ENCODE data around the gene WASL. TPM values are rescaled to one million over a fixed set of nuclear protein-coding genes. Genes with fewer than 3 reads are reported as not detected.

WASL gene
- total and polyA plus RNA-seq, 2 of the 13 experiments (the other 11 are each of a cell fraction or from before 2014, with no cell fraction given), result 7.9 to 12.8 TPM

DNA sequence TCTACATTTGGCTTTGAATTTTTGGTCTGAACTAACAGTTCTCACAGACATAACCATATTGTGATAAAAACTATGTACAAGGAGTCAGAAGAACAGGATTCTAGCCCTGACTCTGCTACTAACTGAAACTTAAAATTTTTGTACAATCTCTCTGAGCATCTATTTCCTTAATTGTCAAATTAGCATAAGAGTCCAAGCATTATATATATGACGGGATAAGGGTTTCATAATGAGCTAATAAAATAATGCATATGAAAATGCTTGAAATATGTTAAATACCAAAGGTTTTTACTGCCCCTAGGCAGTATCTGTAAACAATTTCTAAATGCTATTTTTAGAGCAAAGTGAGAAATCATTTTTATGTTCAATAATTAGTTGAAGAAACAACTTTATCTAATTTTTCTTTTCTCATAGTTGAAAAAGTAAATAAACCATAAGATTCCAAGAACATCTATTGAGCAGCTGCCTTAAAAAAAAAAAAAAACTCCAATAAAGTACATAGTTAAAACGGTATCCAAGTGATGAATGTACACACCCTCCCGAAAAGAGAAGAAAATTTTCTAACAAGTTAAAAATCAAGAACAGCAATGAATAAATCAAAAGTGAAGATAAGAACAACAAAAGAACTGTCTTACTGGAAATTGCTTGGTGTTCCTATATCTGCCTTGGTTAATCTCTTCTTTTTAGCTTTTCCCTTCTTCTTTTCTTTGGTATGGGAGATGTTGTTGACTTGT, 52.7 kb downstream of the WASL start:
- ATAC-seq, result no peak
- in situ Hi-C loops (cut with HindIII; ENCODE audit: extremely low pct_ligation_motif_present, low pct_unique_long_range_greater_than_20kb), result no loop called here
- 98% methylated on average over 3 of the region's 3 CpGs for WGBS (ENCODE audit: low lambda C conversion rate)
- Histone ChIP-seq H3K27me3 (ENCODE audit: control insufficient read depth in 1 of 2, insufficient read depth in 2 of 2, low read length in 2 of 2) (no peaks in the 10 kb centered on the region), H2AFZ (ENCODE audit: low read length) (no peak overlapping the region), H3K4me1 (ENCODE audit: insufficient read depth, low read length) (no peaks in the 10 kb centered on the region), H3K4me3 (replicated peaks in 1 of 3; ENCODE audit: insufficient read depth in 1 of 3, low read depth in 2 of 3, low read length in 3 of 3) (no peak overlapping the region), H3K4me2 (ENCODE audit: low read depth, low read length) (no peak overlapping the region), H3K36me3 (replicated peaks in 1 of 2; ENCODE audit: control insufficient read depth in 1 of 2, insufficient read depth in 2 of 2, low read length in 2 of 2) (peaks cover 10 to 74% of the 10 kb centered on the region in 2 experiments), H3K79me2 (ENCODE audit: insufficient read depth, low read length) (no peaks in the 10 kb centered on the region), H3K9me3 (ENCODE audit: low read length) (no peaks in the 10 kb centered on the region), H3K9ac (ENCODE audit: insufficient read depth, low read depth, low read length) (no peak overlapping the region), H4K20me1 (ENCODE audit: insufficient read depth, low read length) (no peaks in the 10 kb centered on the region), H3K27ac (ENCODE audit: extremely low read length, insufficient read depth, low read length) (no peak overlapping the region)
- TF ChIP-seq ZNF569 (CRISPR knock-in tag; IDR thresholded peaks at IDR 0.05; ENCODE audit: borderline replicate concordance) (no peak), EP300 (IDR thresholded peaks at IDR 0.05; ENCODE audit: low read depth in 2 of 2, low read length in 2 of 2) (no peak), EP300 (CRISPR knock-in tag; IDR thresholded peaks at IDR 0.05; ENCODE audit: borderline replicate concordance) (no peak)
- ChIA-PET POLR2A (no interaction called here), CTCF (ENCODE audit: low intra/inter-chr PET ratio, low total read pairs) (no interaction called here)
- no peak for DNase-seq (ENCODE audit: low spot score)
- BruUV-seq (replicated peaks), result no TSS peak
- intact Hi-C loops (cut with micrococcal nuclease; ENCODE audit: unreplicated experiment), result no loop called here
- FAIRE-seq, result no peak

GRCh38 chr7:123692471-123692877, 56.3 kb downstream of the WASL start:
- no peak overlapping the region for H3K4me2 ChIP-seq (ENCODE audit: low read depth, low read length)
- no peak for DNase-seq (ENCODE audit: low spot score)
- BruUV-seq (replicated peaks), result no TSS peak
- H3K4me3 ChIP-seq (replicated peaks in 1 of 3; ENCODE audit: insufficient read depth in 1 of 3, low read depth in 2 of 3, low read length in 3 of 3), result no peak overlapping the region
- no peak overlapping the region for H3K9ac ChIP-seq (ENCODE audit: insufficient read depth, low read depth, low read length)
- CTCF ChIA-PET (ENCODE audit: low intra/inter-chr PET ratio, low total read pairs), result no interaction called here
- POLR2A ChIA-PET, result no interaction called here
- in situ Hi-C loops (cut with HindIII; ENCODE audit: extremely low pct_ligation_motif_present, low pct_unique_long_range_greater_than_20kb), result no loop called here
- no peaks in the 10 kb centered on the region for H3K9me3 ChIP-seq (ENCODE audit: low read length)
- no peaks in the 10 kb centered on the region for H3K4me1 ChIP-seq (ENCODE audit: insufficient read depth, low read length)
- H2AFZ ChIP-seq (ENCODE audit: low read length), result no peak overlapping the region
- no peaks in the 10 kb centered on the region for H4K20me1 ChIP-seq (ENCODE audit: insufficient read depth, low read length)
- no peaks in the 10 kb centered on the region for H3K79me2 ChIP-seq (ENCODE audit: insufficient read depth, low read length)
- peaks cover 5 to 61% of the 10 kb centered on the region in 2 experiments for H3K36me3 ChIP-seq (replicated peaks in 1 of 2; ENCODE audit: control insufficient read depth in 1 of 2, insufficient read depth in 2 of 2, low read length in 2 of 2)
- peak; percentile 22 for TF ChIP-seq AGO2 (optimal IDR thresholded peaks at IDR 0.05; ENCODE audit: low read depth, low read length)
- no peak for TF ChIP-seq ZNF660 (CRISPR knock-in tag; IDR thresholded peaks at IDR 0.05; ENCODE audit: borderline replicate concordance, low read depth)
- intact Hi-C loops (cut with micrococcal nuclease; ENCODE audit: unreplicated experiment), result no loop called here
- 100% methylated on average over 6 of the region's 6 CpGs for WGBS (ENCODE audit: low lambda C conversion rate)
- ATAC-seq, result no peak
- H3K27ac ChIP-seq (ENCODE audit: extremely low read length, insufficient read depth, low read length), result no peak overlapping the region
- no peak for FAIRE-seq
- H3K27me3 ChIP-seq (ENCODE audit: control insufficient read depth in 1 of 2, insufficient read depth in 2 of 2, low read length in 2 of 2), result no peaks in the 10 kb centered on the region
